HG03442 (cell line): ENCODE data around the gene DOK1.

Source experiments
- ATAC-seq: cut with Tn5 transposase; IDR thresholded peaks from one replicate; pipeline ENCODE4 v1.9.1; 2021; ENCODE audit warnings: mild to moderate bottlenecking, moderate library complexity; ENCODE audit not compliant: unreplicated experiment

DOK1 gene

GRCh38 chr2:74596584-74596983 lies 42.1 kb downstream of the DOK1 start:
- no peak for ATAC-seq

- no peak for ATAC-seq
Measured at GRCh38 chr2:74597410-74597809, 42.9 kb downstream of the DOK1 start.

- no peak for ATAC-seq
Measured at GRCh38 chr2:74599676-74600075, 45.2 kb downstream of the DOK1 start.

GRCh38 chr2:74602586-74603281 lies 48.2 kb downstream of the DOK1 start:
- ATAC-seq = no peak

GRCh38 chr2:74603282-74604000 lies 48.9 kb downstream of the DOK1 start:
- ATAC-seq = no peak

- ATAC-seq = no peak
Measured at GRCh38 chr2:74606927-74607326, 52.4 kb downstream of the DOK1 start.
